NCI-H345 (cell line): ENCODE data around the gene GPRC5B.

ENCODE experiments used
- DNase-seq: peaks from one replicate; lab custom pipeline; 2025; lab: John Stamatoyannopoulos, UW

GPRC5B gene

DNA sequence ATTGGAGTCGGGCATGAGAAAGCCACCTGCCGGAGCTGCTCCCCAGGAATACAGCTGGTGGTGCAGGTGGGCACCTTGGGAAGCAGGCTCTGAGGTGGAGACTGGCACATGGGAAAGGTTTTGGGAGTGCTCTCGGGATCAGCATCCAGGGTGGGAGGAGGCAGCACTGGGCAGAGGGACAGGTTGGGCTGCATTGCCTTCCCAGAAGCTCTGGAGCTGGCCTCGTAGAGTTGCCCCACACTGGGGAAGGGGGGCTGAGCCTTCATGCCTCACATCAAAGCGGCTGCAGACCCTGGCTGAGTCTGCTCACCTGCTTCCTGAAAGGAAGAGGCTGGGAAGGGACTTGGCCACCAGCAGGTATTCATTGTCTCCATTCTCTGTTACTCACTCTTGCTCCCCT, 13.5 kb upstream of the GPRC5B start:
- no peak for DNase-seq

DNA sequence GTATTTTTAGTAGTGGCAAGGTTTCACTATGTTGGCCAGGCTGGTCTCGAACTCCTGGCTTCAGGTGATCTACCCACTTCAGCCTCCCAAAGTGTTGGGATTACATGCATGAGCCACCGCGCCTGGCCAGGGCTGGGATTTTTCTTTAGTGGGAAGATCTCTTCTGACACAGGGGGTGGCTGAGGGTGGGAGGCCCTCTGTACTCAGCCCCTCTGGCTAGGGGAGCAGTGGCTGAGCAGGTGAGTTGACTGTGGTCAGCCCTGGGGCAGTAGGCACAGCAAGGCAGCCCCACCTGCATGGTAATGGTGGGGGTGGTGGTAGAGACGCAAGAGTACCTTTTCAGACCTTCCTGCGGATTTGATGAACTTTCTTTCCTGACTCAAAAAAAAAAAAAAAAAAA, 12.3 kb upstream of the GPRC5B start:
- no peak for DNase-seq

DNA sequence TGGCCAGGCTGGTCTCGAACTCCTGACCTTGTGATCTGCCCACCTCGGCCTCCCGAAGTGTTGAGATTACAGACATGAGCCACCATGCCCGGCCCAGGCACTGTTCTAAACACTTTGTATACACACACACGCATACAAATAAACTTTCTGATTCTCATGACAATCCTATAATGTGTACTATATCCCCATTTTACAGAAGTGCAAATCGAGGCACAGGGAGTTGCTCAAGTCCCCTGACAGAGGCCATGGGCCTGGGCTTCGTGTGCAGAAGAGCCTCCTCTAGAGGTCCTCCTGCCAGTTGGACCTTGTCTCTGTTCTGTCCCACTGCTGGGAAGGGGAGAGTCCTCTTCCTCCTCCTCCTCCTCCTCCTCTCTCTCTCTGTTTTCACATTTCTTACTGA, 9.9 kb upstream of the GPRC5B start:
- no peak for DNase-seq

DNA sequence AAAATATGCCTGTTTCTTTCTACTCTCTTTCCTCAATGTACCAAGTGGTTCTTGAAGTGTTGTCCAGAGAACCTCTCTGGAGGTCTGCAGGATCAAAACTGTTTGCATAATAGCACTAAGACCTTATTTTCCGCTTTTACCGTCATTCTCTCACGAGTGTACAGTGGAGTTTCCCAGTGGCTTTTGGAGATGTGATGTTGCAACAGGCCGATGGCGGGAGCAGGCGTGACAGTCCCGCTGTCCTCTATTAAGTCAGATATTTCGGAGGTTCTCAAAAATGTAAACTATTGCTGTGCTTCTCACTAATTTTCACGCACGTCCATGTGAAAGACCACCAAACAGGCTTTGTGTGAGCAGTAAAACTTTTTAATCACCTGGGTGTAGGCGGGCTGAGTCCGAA, 8.3 kb upstream of the GPRC5B start:
- no peak for DNase-seq

DNA sequence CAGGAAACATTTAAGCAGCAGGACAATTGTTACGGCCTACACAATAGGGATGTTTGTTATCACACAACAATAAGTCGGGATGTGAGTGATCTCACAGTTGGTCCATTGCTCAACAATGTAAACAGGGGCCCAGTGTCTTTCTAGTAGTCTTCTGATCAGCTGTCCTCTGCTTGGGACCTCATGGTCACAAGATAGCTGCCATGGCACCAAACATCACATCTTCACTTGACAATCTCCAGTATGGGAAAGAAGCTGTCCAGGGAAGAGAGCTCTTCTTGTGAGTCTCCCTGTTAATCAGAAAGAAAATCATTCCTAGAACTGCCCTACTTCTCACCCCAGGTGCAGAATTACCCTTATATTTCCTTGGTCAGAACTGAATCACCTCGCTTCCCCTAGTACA, 6.3 kb upstream of the GPRC5B start:
- DNase-seq = no peak

DNA sequence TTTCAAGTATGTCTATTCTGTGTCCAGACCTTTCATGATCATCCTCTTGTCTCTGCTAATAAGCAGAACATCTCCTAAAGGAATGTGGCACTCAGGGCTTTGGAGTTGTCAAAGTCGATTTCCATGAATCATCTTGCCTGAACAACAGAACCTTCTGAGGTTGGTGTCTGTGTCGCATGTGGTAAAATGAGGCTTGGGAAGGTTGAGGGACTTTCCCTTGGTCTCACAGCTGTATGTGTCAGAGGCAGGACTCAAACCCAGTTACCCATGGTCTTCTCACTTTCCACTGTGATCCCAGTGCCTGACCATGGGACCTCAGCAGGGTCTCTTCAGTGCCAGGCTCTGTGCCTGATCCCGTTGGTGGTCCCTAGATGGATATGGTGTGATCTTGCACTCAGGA, 4.2 kb upstream of the GPRC5B start:
- DNase-seq = no peak

DNA sequence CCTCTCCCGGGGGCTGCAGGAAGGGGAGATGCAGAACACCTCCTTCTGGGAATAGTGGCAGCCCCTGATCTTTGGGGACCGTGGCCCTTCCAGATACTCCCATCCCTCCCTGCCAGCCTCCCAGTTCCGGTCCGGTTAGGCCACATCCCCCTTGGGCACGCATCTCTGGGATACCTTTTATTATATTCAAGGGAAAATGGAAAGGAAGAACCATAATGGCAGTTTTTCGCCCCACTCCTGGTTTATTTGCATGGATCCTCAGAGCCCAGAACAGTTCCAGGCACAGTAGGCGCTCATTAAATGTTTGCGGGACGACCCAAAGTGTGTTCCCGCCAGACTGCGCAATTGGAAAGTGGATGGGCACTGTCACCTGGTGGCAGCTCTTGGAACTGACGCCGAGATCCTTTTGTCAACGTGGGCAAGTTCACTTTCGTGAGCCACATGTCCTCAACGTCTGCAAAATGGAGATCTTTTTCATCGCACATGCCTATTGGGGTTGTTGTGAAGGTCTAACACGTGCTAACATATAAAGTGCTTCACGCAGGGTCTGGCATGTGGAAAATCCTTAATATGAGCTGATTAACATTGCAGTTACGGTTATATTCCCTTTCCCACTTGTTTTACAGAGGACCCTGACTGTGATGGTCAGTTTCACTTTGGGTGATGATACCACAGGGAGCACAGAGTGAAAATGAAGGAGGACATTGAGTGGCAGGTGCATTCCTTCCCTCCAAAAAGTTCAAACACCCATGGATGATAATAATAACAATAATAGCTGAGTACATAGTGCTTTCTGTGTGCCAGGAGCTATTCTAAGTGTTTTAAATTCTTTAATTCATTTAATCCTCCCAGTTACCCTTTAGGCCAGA, 1.7 kb upstream of the GPRC5B start:
- peak; percentile 81 for DNase-seq

DNA sequence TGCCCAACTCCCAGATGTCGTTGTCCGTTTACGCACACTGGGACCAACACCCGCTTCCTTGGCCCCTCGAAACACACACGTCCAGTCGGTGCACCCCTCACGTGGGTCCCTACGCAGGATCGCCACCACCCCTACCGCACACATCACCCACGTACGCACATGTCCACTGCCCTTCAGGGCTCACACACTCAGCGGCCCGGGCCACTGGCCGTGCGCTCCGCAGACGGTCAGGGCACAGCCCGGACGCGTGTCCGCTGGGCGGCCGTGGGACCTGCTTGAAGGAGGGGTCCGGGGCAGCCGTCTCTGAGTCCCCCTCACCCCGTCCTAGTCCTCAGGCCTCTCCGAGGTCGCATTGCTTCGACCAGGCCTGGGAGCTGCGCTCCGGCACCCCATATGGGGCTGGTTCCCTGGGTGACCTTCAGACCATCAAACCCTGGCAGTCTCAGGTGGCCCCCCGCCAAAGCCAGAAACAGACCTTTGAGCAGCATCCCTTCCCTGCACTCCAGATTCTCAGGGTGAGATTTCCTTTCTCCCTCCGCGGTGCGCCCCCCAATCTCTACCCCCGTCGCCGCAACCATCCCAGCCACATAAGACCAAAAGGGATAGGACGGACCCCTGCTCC, 914 bp upstream of the GPRC5B start:
- DNase-seq = no peak

DNA sequence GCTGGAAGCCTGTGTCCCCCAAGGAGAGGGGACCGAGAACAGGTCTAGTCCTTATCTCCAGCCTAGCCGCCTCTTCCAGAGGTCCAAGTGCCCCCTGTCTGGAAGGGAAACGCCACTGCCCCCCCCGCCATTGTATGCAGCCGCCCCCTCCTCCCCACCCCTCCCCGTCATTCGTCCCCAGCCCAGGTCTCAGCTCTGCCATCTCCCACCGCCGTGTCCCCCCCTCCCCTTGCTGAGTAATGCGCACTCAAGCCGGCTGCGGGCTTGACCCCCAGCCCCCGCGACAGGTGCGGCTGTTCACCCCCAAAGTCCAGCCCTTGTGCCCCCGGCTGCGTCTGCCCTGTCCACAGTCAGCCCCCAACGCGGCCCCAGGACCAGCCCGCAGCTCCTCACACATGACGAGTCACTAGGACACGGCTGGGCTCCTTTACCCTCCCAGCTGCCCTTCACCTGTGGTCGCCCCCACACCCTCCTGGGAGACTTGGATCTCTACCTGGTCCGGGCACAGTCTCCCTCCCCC, 622 bp downstream of the GPRC5B start:
- DNase-seq = no peak

DNA sequence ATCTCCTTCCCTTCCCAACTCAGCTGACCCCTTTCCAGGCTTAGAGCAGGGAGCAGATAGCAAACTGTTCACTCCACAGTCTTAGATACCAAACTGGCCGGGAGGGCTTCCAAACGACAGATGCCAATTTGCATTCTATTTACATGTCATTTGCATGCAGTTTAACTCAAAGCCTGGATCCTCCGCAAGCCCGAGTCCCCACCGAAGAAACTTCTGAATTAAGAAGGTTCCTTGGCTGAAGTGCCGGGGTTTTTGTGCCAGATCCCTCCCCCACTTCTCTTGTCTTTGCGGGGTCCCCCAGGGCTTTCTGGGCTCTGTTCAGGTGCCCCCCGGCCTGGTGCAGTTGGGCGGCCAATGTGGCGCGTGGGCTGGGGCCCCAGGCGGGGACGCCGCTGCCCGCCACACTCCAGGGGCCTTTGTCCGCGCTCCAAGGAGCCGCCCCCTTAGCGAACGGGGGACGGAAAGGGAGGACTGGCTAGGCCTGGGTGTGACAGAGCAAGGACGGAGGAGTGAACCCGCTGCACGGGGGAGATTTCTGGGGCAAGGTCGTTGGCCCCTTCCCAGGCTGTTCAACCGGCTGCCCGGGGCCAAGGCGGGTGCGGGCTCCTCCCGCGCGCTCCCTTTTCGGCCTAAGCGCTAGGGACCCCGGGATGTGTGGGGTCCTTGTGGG, 1.2 kb downstream of the GPRC5B start:
- no peak for DNase-seq

DNA sequence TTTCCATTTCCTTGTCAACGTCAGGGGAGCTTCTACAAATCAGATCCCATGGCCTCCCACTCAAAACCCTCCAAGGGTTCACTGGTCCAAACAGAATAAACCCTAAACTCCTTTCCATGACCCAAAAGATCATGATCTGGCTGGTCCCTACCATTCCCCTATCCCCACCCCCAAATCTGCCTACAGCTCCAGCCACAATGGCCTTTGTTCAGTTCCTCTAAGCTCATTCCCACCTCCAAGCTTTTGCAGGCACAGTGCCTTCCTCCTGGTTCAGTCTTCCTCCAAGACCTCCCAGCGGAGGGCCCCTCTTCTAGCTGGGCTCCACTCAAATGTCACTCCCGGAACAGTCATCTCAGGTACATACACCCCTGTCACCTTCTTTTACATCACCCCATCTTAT, 2.0 kb downstream of the GPRC5B start:
- no peak for DNase-seq

DNA sequence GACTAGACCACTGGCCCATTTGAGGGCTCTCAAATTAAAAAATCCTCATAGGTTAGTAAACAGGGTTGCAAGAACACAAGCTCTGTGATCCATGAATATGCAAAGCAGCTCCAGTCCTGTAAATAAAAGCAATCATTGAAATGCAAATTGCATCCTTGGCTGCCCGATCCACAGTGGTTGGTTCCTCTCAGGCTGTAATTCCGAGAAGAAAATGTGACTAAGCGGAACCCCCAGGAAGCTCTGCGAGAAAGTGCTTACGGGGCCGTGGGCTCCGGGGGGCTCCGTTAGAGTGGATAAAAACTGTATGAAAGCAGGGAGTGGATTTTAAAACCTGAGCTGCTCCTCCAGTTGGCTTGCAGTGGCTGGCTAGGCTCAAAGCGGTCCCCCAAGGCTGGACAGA, 2.5 kb downstream of the GPRC5B start:
- DNase-seq = no peak

DNA sequence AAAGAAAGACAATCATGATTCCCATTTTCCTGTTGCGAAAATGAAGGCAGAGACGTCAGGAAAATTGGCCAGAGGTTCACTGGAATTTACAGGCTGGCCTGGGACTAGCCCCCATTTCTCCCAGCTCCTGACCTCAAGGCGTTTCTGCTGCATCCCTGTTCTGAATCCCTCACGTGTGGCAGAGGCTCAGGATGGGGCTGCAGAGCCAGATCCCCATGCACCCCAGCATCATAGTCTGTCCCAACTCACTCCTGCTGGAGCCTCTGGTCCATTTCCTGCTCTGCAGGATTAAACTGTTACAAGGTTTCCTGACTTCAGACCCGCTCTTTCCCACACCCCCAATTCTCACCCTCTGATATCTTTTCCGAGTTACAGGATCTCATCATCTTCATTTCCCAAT, 2.9 kb downstream of the GPRC5B start:
- DNase-seq = no peak

DNA sequence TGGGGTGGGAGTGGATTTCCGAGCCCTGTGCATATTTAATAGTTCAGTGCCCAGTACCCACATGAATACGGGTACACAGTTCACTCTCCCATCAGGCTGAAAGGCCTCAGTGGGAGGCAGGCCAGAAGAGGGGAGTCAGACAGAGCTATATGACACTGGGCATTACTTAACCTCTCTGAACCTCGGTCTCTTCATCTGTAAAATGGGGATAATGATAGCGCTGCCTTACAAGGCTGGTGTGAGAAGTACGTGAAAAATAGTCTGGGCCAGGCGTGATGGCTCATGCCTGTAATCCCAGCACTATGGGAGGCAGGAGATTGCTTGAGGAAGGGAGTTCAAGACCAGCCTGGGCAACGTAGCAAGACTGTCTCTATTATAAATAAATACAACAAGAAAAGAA, 3.6 kb downstream of the GPRC5B start:
- DNase-seq = no peak

DNA sequence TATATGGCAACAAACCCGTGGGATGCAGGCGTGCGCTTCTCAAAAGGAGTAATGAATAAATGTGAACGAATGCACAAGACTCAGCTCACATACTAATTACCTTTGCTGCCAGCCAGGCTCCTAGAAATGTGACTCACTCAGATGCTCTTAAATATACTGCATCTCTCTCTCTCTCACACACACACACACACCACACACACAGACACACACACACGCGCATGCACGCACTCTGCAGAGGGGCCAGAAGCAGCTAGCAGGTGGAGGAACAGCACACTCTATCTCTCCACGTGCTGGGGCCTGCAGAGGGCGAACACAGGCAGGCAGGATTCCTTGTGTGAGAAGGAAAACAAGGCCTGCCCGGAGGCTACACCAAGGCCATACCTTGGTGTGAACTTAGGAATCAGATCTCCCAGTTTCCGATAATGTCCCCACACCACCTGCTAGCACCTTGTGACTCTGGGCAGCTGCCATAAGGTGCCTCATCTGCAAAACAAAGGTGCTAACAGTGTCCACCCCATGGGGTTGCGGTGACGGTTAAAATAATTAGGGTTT, 5.3 kb downstream of the GPRC5B start:
- peak; percentile 31 for DNase-seq

DNA sequence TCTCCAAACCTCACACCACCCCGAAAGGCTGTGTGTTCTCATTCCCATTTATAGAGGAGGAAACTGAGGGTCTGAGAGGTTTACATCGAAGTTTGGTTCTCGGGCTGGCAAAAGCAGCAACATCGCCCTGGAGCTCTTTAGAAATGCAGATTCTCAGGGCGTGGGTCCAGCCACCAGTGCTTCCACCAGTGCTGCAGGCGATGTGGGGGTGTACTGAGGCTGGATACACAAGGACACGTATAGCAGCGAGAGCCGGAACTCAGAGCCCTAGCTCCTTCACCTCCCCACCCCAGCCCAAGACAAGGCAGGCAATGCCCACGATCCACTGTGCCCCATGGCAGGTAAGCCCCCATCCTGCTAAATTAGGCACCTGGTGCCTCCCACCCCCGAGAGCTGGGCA, 5.9 kb downstream of the GPRC5B start:
- no peak for DNase-seq

DNA sequence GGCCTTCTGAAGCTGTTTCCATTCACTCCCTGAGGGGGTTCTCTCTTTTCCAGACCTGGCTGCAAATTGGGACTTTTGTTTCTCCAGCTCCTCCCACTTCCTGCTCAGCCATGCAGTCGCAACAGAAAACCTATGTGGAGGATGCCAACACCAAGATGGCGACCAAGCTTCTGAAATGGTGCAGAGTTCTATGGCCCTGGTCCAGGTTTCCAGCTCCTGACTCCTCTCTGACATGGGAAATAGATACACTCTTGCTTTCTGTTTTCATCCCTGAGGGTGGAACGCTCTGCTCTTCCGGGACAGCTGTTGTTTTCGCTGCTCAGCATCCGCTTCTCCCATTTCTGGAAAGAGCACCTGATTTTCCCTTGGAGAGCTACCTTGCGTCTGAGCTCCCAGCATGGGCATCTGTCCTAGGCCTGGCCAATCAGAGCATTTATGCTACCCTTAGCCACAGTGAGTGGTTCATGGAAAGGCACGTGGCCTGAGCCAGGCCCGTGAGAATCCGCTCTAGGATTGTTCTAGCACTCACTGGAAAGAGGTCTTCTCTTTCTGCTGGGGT, 8.1 kb downstream of the GPRC5B start:
- DNase-seq = no peak

DNA sequence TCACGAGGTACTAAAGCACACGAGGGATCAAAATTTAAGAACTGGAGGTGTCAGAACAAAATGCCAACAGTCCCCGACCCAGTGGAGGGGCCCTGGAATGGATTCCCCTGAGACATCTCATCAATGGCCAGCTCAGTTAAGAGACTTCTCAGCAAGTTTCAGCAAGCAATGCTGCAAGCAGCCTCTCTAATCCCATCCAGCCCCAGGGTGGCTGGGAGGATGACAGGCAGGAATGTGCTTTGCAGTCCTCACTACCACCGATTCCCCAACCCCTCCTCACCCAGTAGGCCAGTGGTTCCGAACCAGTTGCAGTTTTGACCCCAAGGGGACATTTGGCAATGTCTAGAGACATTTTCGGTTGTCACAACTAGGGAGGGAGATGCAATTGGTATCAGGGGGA, 8.7 kb downstream of the GPRC5B start:
- DNase-seq = no peak

DNA sequence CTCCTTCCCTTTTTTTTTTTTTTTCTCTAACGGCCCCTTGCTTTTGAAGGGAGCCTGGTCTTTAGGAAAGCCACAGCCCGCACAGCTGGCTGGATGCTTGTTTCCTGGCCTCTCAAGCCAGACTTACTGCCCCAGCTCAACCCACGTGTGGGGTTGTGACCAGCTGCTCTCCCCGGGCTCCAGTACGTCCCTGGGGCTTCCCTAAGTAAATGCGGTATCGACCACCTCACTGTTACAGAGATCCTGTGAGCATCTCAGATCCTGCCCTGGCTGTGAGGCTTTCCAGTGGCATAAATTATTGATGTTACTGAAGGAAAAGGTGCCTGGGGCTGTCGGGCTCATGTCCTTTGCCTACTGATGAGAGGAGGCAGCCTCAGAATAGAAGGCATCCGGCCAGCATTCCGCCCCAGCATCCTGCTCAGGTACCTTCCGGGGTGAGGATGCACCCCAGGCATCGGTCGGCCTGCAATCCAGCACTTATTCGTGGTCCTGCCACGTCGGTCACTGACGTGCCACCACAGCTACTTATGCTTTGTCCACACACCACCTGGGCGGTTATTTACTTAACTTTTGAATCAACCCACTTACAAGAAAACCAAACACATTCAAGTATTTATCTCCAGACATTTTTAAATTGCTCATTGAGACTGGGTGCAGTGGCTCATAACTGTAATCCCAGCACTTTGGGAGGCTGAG, 9.6 kb downstream of the GPRC5B start:
- no peak for DNase-seq

DNA sequence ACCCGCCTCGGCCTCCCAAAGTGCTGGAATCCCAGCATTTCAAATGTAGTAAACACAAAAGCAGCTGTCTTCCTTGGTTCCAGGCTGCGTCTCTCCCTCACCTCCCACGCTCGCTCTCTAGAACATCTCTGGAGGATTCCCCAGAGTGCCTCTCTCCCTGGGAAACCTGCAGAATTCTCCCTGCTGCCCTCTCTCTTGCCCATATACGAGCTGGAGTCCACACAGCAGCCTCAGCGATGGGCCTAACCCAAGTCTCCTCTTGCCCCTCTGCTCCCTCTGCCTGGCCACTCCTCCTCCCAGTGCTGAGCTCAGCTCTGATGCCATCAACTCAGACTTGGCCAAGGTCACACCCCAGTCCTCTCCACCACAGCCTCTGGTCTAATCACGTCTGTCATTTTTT, 10.6 kb downstream of the GPRC5B start:
- DNase-seq = no peak

DNA sequence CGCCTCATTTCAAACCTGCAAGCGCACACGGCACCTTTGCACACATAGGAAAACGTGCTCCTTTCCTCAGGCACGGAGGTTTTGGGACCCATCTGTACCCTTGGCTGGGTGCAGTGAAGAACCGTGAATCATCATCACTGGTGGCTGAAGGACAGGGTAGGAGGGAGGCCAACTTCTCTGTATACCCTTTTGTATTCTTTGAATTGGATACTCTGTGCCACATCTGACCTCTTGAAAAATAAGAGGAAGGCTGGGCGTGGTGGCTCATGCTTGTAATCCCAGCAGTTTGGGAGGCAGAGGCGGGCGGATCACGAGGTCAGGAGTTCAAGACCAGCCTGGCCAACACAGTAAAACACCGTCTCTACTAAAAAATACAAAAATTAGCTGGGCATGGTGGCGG, 11.7 kb downstream of the GPRC5B start:
- no peak for DNase-seq
